ENCODE measurements around the gene FAM170B. TPM values are rescaled to one million over a fixed set of nuclear protein-coding genes. Genes with fewer than 3 reads are reported as not detected.
A peak's percentile ranks its signal among the peaks of the same experiment; 100 is the strongest.

FAM170B gene
- total and polyA plus RNA-seq, 7 donors = not detected

GRCh38 chr10:49178489-49179471, 45.0 kb upstream of the FAM170B start:
- Histone ChIP-seq H3K4me3 (no peak overlapping the region), H3K4me1 (peaks cover 0 to 11% (median 0%) of the 10 kb centered on the region in 4 donors), H3K36me3 (no peaks in the 10 kb centered on the region), H3K9me3 (no peaks in the 10 kb centered on the region), H3K27me3 (no peaks in the 10 kb centered on the region), H3K27ac (no peak overlapping the region)
- TF ChIP-seq POLR2AphosphoS5 (IDR thresholded peaks at IDR 0.05) = no peak
- no peak for DNase-seq
- intact Hi-C loops (cut with DNase I) = no loop called here
- WGBS, 2 donors = 79 to 80% methylated on average over 6 of the region's 6 CpGs

- H3K4me3 ChIP-seq = no peak overlapping the region
- H3K36me3 ChIP-seq = no peaks in the 10 kb centered on the region
- DNase-seq = no peak
- peaks cover 0 to 11% (median 0%) of the 10 kb centered on the region in 4 donors for H3K4me1 ChIP-seq
- H3K9me3 ChIP-seq = no peaks in the 10 kb centered on the region
- TF ChIP-seq EP300 (IDR thresholded peaks at IDR 0.05) = no peak
- peak in 1 of 4 donors; percentile 18 for TF ChIP-seq POLR2AphosphoS5 (IDR thresholded peaks at IDR 0.05)
- intact Hi-C loops (cut with DNase I) = no loop called here
- H3K27me3 ChIP-seq = no peaks in the 10 kb centered on the region
- 59 to 61% methylated on average over 9 of the region's 9 CpGs for WGBS, 2 donors
- peak overlapping the region in 2 of 4 donors; percentile 32 to 38 for H3K27ac ChIP-seq
These were observed 43.9 kb upstream of the FAM170B start for GRCh38 chr10:49177391-49178355.

- no peak for TF ChIP-seq EP300 (IDR thresholded peaks at IDR 0.05)
- no peak for TF ChIP-seq POLR2AphosphoS5 (IDR thresholded peaks at IDR 0.05)
- no peak for TF ChIP-seq CTCF (IDR thresholded peaks at IDR 0.05)
- TF ChIP-seq POLR2A (IDR thresholded peaks at IDR 0.05) = no peak
- Histone ChIP-seq H3K27me3 (no peaks in the 10 kb centered on the region), H3K9me3 (no peaks in the 10 kb centered on the region), H3K4me1 (peaks cover 0 to 11% (median 0%) of the 10 kb centered on the region in 4 donors), H3K4me3 (no peak overlapping the region), H3K27ac (peak overlapping the region in 2 of 4 donors; percentile 15 to 38), H3K36me3 (no peaks in the 10 kb centered on the region)
- 86 to 88% methylated on average over 19 of the region's 19 CpGs for WGBS, 2 donors
- intact Hi-C loops (cut with DNase I) = no loop called here
- no peak for DNase-seq
These were observed 42.8 kb upstream of the FAM170B start for GRCh38 chr10:49176310-49177268.

- H3K9me3 ChIP-seq = no peaks in the 10 kb centered on the region
- 87 to 93% methylated on average over 8 of the region's 8 CpGs for WGBS, 2 donors
- intact Hi-C loops (cut with DNase I) = no loop called here
- no peak overlapping the region for H3K4me3 ChIP-seq
- TF ChIP-seq POLR2A (IDR thresholded peaks at IDR 0.05) (no peak), EP300 (IDR thresholded peaks at IDR 0.05) (no peak), POLR2AphosphoS5 (IDR thresholded peaks at IDR 0.05) (no peak), CTCF (IDR thresholded peaks at IDR 0.05) (no peak)
- no peak for DNase-seq
- H3K27me3 ChIP-seq = no peaks in the 10 kb centered on the region
- H3K4me1 ChIP-seq = peaks cover 0 to 11% (median 0%) of the 10 kb centered on the region in 4 donors
- no peaks in the 10 kb centered on the region for H3K36me3 ChIP-seq
- no peak overlapping the region for H3K27ac ChIP-seq
These were observed 41.9 kb upstream of the FAM170B start for GRCh38 chr10:49175587-49176309.

All from sigmoid colon (tissue), 7 donors.